A549 (cell line): Measurements from ENCODE around the gene TIMM21. TPM values are rescaled to one million over a fixed set of nuclear protein-coding genes. Genes with fewer than 3 reads are reported as not detected.

Source experiments
- ATAC-seq, 2 experiments: fragments of 200-7000 bp in 1 of 2; fragments of >200 bp in 1 of 2; cut with Nextera tagmentation in 1 of 2; cut with Tn5 transposase in 1 of 2; 3 replicates each; pipeline versions ENCODE4 v1.8.0 to v1.9.1; 2018 to 2020; ENCODE audit warnings: mild to moderate bottlenecking in 1 of 2, moderate library complexity in 1 of 2
- CTCF ChIA-PET: fragments of 300-600 bp; sonication (Branson Sonifier 250); formaldehyde crosslinking; extraction: SDS; loops from one replicate; lab custom pipeline; 2021; ENCODE audit warnings: antibody characterized with exemption, inconsistent platforms; lab: Yijun Ruan, JAX
- POLR2A ChIA-PET: fragments of 350-600 bp; formaldehyde crosslinking; extraction: SDS; loops from one replicate; lab custom pipeline; 2021; ENCODE audit warnings: antibody characterized with exemption, inconsistent platforms; lab: Yijun Ruan, JAX
- DNase-seq, 2 experiments: peaks; one replicate each; pipeline versions ENCODE4 v3.0.0 to v3.0.0-alpha.2; 2011 to 2016; ENCODE audit warnings: low read depth in 1 of 2, low spot score in 1 of 2
- FAIRE-seq: peaks from 2 replicates; lab custom pipeline; 2011; peaks lifted over from hg19 to GRCh38; lab: Jason Lieb, UNC
- H3K27ac ChIP-seq, 2 experiments: fragments of >200 bp; sonication (Bioruptor Twin); formaldehyde crosslinking; 3 replicates each; pipeline ENCODE4 v1.5.1; 2016 to 2017
- H3K4me1 ChIP-seq: fragments of >200 bp; sonication (Bioruptor Twin); formaldehyde crosslinking; 3 replicates; pipeline ENCODE4 v1.6.1; 2016
- H3K4me2 ChIP-seq: fragments of >200 bp; sonication (Bioruptor Twin); formaldehyde crosslinking; 3 replicates; pipeline ENCODE4 v1.6.1; 2016
- H3K4me3 ChIP-seq: fragments of >200 bp; sonication (Bioruptor Twin); formaldehyde crosslinking; 3 replicates; pipeline ENCODE4 v1.5.1; 2016
- H3K9me3 ChIP-seq: fragments of >200 bp; sonication (Bioruptor Twin); formaldehyde crosslinking; 3 replicates; pipeline ENCODE4 v1.6.1; 2016
- BCL3 ChIP-seq: fragments of >200 bp; sonication (Bioruptor Twin); formaldehyde crosslinking; IDR thresholded peaks from 3 replicates; pipeline ENCODE4 v1.6.1; 2016
- CBX2 ChIP-seq: fragments of 200-600 bp; sonication (generic); IDR thresholded peaks from 2 replicates; pipeline ENCODE4 v1.6.1; 2016; ENCODE audit warnings: low read depth, mild to moderate bottlenecking, borderline replicate concordance
- CEBPB ChIP-seq, 2 experiments: fragments of >200 bp in 1 of 2; sonication (Bioruptor Twin) in 1 of 2; formaldehyde crosslinking in 1 of 2; IDR thresholded peaks; 2 replicates each; pipeline ENCODE4 v1.6.1; 2012 to 2016
- CHD4 ChIP-seq: fragments of 200-600 bp; sonication (generic); IDR thresholded peaks from 2 replicates; pipeline ENCODE4 v1.6.1; 2016; ENCODE audit warnings: antibody characterized with exemption, mild to moderate bottlenecking, borderline replicate concordance
- CTCF ChIP-seq: fragments of >200 bp; sonication (Bioruptor Twin); formaldehyde crosslinking; IDR thresholded peaks from 3 replicates; pipeline ENCODE4 v1.5.1; 2016
- EHMT2 ChIP-seq: fragments of 200-600 bp; sonication (generic); IDR thresholded peaks from 2 replicates; pipeline ENCODE4 v1.6.1; 2016; ENCODE audit warnings: antibody characterized with exemption, low read depth, mild to moderate bottlenecking, moderate library complexity
- ELK1 ChIP-seq: fragments of 150-350 bp; IDR thresholded peaks from 2 replicates; pipeline ENCODE4 v1.6.1; 2014; ENCODE audit warnings: low read depth, mild to moderate bottlenecking, low read length
- EP300 ChIP-seq, 2 experiments: fragments of >200 bp; sonication (Bioruptor Twin); formaldehyde crosslinking; IDR thresholded peaks; 2 replicates in 1 of 2; 3 replicates in 1 of 2; pipeline ENCODE4 v1.6.1; 2016 to 2017
- FOSL2 ChIP-seq, 2 experiments: fragments of 450-650 bp in 1 of 2; fragments of >200 bp in 1 of 2; sonication (Bioruptor Twin) in 1 of 2; formaldehyde crosslinking; IDR thresholded peaks; 2 replicates each; pipeline versions ENCODE4 v1.5.0 to v1.6.1; 2016 to 2020; ENCODE audit warnings: mild to moderate bottlenecking in 1 of 2, moderate library complexity in 1 of 2
- HOXA7 ChIP-seq: fragments of 250-450 bp; sonication (Bioruptor Pico); IDR thresholded peaks from 2 replicates; pipeline ENCODE4 v1.5.0; 2020; ENCODE audit warnings: mild to moderate bottlenecking, moderate library complexity
- KDM5A ChIP-seq: fragments of 200-600 bp; sonication (generic); IDR thresholded peaks from 2 replicates; pipeline ENCODE4 v1.6.1; 2016; ENCODE audit warnings: antibody characterized with exemption, mild to moderate bottlenecking
- MAFK ChIP-seq: fragments of 450-650 bp; IDR thresholded peaks from 2 replicates; pipeline ENCODE4 v1.6.1; 2014; ENCODE audit not compliant: partially characterized antibody
- NPAS2 ChIP-seq: fragments of 250-450 bp; sonication (Bioruptor Pico); IDR thresholded peaks from 2 replicates; pipeline ENCODE4 v1.8.0; 2022; ENCODE audit warnings: mild to moderate bottlenecking, moderate library complexity, borderline replicate concordance
- NR3C1 ChIP-seq: fragments of >200 bp; sonication (Bioruptor Twin); formaldehyde crosslinking; IDR thresholded peaks from 3 replicates; pipeline ENCODE4 v1.6.1; 2017
- PHF8 ChIP-seq: fragments of 200-600 bp; sonication (generic); IDR thresholded peaks from 2 replicates; pipeline ENCODE4 v1.6.1; 2016; ENCODE audit warnings: low read depth, mild to moderate bottlenecking, antibody characterized with exemption, moderate library complexity, borderline replicate concordance
- POLR2A ChIP-seq: IDR thresholded peaks from 2 replicates; pipeline ENCODE4 v1.6.1; 2012; ENCODE audit warnings: mild to moderate bottlenecking, low read length
- POLR2AphosphoS2 ChIP-seq: conservative IDR thresholded peaks from 2 replicates; pipeline ENCODE4 v1.6.1; 2012; ENCODE audit warnings: low read length, improper control_type of control experiment, inconsistent platforms
- RARB ChIP-seq: fragments of 250-450 bp; sonication (Bioruptor Pico); IDR thresholded peaks from 2 replicates; pipeline ENCODE4 v1.8.0; 2021; ENCODE audit warnings: mild to moderate bottlenecking, moderate library complexity
- RFX5 ChIP-seq: fragments of 450-650 bp; IDR thresholded peaks from 2 replicates; pipeline ENCODE4 v1.7.1; 2014; ENCODE audit warnings: antibody characterized with exemption, mild to moderate bottlenecking, moderate library complexity
- SREBF2 ChIP-seq: fragments of 450-650 bp; IDR thresholded peaks from 2 replicates; pipeline ENCODE4 v1.6.1; 2014; ENCODE audit warnings: mild to moderate bottlenecking, moderate library complexity
- USF2 ChIP-seq: fragments of 450-650 bp; IDR thresholded peaks from 2 replicates; pipeline ENCODE4 v1.6.1; 2014; ENCODE audit warnings: antibody characterized with exemption
- WGBS: methylation state at CpG from one replicate; pipeline ENCODE4 v1.1.6; 2017; ENCODE audit errors: missing lambda C conversion rate; 5-methylcytosine and 5-hydroxymethylcytosine counted together
- polyA plus RNA-seq, 4 experiments: library from polyadenylated mRNA; depleted of rRNA in 3 of 4; stranded (reverse); fragments of >200 nt; fragmentation: RNase III in 1 of 4; extraction: RNeasy Plus Mini Kit Qiagen cat#74134 plus additional on column Dnase treatment in 1 of 4; gene quantifications; 2 replicates in 3 of 4; 3 replicates in 1 of 4; pipeline ENCODE4 v1.2.3, GENCODE V29; 2011 to 2017

TIMM21 gene
- polyA plus RNA-seq, 2 of the 4 experiments (the other 2 are of a cell fraction): 61.4 to 64.6 TPM

GRCh38 chr18:74142252-74142651, 6.1 kb upstream of the TIMM21 start:
- TF ChIP-seq FOSL2 (IDR thresholded peaks at IDR 0.05): no peak
- no peak for TF ChIP-seq FOSL2 (CRISPR knock-in tag; IDR thresholded peaks at IDR 0.05)
- TF ChIP-seq POLR2AphosphoS2: no peak
- Histone ChIP-seq H3K4me1 (no peaks in the 10 kb centered on the region), H3K9me3 (no peaks in the 10 kb centered on the region), H3K4me3 (no peak overlapping the region), H3K4me2 (no peak overlapping the region), H3K27ac (no peak overlapping the region)
- CTCF ChIA-PET: no interaction called here
- POLR2A ChIA-PET: no interaction called here
- no peak for DNase-seq
- FAIRE-seq: no peak
- 48% methylated on average over 2 of the region's 2 CpGs for WGBS
- ATAC-seq: no peak

GRCh38 chr18:74146756-74147155, 1.6 kb upstream of the TIMM21 start:
- ChIA-PET CTCF (no interaction called here), POLR2A (no interaction called here)
- Histone ChIP-seq H3K4me3 (peak overlapping the region; percentile 68; the same call in 2 of the 3 replicates), H3K4me1 (peaks cover 6% of the 10 kb centered on the region; the same call in 1 of the 3 replicates), H3K27ac (peak overlapping the region in 1 of 2 experiments; percentile 97; a peak in 2 of 6 replicates), H3K9me3 (no peaks in the 10 kb centered on the region), H3K4me2 (peak overlapping the region; percentile 94)
- no peak for TF ChIP-seq RARB (CRISPR knock-in tag)
- no peak for TF ChIP-seq EHMT2
- 63% methylated on average over 2 of the region's 3 CpGs for WGBS
- DNase-seq (no peak), ATAC-seq (no peak), FAIRE-seq (no peak)

- DNase-seq (no peak), FAIRE-seq (no peak), ATAC-seq (no peak)
- Histone ChIP-seq H3K27ac (peak overlapping the region; percentile 97 to 99), H3K4me2 (peak overlapping the region; percentile 94), H3K9me3 (no peaks in the 10 kb centered on the region), H3K4me3 (peak overlapping the region; percentile 68), H3K4me1 (peaks cover 6% of the 10 kb centered on the region; the same call in 1 of the 3 replicates)
- TF ChIP-seq NR3C1: no peak
- POLR2A ChIA-PET: no interaction called here
- CTCF ChIA-PET: no interaction called here
- WGBS: 2% methylated on average over 15 of the region's 28 CpGs
These were observed 888 bp upstream of the TIMM21 start for GRCh38 chr18:74147491-74147778.

GRCh38 chr18:74148543-74149070, 284 bp downstream of the TIMM21 start:
- DNase-seq: no peak
- TF ChIP-seq POLR2A (no peak), BCL3 (no peak), PHF8 (peak; percentile 37; the same call in 1 of the 2 replicates), ELK1 (no peak), CTCF (no peak), NPAS2 (CRISPR knock-in tag) (no peak), MAFK (no peak), RFX5 (no peak), CBX2 (no peak), EP300 (IDR thresholded peaks at IDR 0.05) (no peak), KDM5A (peak; percentile 85), USF2 (no peak), CEBPB (IDR thresholded peaks at IDR 0.05) (no peak), NR3C1 (no peak), CHD4 (no peak), HOXA7 (CRISPR knock-in tag) (no peak), SREBF2 (no peak)
- Histone ChIP-seq H3K4me3 (peak overlapping the region; percentile 68), H3K4me2 (peak overlapping the region; percentile 74), H3K27ac (peak overlapping the region; percentile 87 to 99), H3K9me3 (no peaks in the 10 kb centered on the region), H3K4me1 (peaks cover 6% of the 10 kb centered on the region; the same call in 1 of the 3 replicates)
- 2% methylated on average over 21 of the region's 25 CpGs for WGBS
- POLR2A ChIA-PET: no interaction called here
- FAIRE-seq: no peak
- CTCF ChIA-PET: no interaction called here
- ATAC-seq: peak; percentile 4; a peak in 3 of 6 replicates
